ENCODE results near the gene KMT5B.

Gene KMT5B

DNA sequence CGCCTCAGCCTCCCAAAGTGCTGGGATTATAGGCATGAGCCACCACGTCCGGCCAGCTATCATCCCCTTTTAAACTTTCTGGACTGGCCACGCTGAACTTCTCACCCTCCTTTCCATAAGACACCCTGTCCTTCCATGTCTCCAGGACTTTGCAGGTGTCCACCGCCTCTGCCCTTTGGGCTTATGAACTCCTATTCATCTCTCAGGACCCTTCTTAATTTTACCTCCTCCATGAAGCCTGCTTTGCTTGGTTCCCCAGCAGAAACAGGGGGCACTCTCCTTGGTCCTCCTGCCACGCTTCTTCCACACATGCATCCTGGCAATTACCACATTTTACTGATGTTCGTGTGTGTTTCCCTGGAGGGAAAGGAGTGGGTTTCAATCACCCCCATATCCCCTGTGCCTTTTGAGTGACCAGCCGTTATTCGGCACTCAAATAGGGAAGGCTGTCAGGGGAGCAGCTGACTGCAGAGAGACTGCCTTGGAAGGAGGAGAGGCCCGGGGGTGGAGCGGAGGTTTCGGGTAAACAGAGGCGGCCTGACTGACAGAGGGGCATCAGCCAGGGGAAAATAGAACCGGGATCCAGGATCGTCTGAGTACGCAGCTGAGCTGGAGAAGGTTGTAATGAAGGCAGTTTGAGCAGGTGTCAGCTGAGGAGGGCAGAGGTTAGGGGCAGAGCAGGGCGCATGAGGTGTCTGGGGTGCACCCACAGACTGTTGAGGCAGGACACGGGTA, 64.9 kb downstream of the KMT5B start:
- H3K27me3 ChIP-seq, result no peaks in the 10 kb centered on the region

GRCh38 chr11:68146704-68147474, 66.2 kb downstream of the KMT5B start:
- TF ChIP-seq, protein P1, sequence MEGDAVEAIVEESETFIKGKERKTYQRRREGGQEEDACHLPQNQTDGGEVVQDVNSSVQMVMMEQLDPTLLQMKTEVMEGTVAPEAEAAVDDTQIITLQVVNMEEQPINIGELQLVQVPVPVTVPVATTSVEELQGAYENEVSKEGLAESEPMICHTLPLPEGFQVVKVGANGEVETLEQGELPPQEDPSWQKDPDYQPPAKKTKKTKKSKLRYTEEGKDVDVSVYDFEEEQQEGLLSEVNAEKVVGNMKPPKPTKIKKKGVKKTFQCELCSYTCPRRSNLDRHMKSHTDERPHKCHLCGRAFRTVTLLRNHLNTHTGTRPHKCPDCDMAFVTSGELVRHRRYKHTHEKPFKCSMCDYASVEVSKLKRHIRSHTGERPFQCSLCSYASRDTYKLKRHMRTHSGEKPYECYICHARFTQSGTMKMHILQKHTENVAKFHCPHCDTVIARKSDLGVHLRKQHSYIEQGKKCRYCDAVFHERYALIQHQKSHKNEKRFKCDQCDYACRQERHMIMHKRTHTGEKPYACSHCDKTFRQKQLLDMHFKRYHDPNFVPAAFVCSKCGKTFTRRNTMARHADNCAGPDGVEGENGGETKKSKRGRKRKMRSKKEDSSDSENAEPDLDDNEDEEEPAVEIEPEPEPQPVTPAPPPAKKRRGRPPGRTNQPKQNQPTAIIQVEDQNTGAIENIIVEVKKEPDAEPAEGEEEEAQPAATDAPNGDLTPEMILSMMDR (IDR thresholded peaks at IDR 0.05), result no peak
- Histone ChIP-seq H3K9me3 (no peaks in the 10 kb centered on the region), H3K27me3 (no peaks in the 10 kb centered on the region), H3K4me3 (ENCODE audit: low read depth in 1 of 2, low read length in 1 of 2) (no peak overlapping the region), H3K36me3 (no peaks in the 10 kb centered on the region), H3K4me1 (ENCODE audit: control insufficient read depth in 1 of 2, insufficient read depth in 1 of 2, low read depth in 1 of 2, low read length in 1 of 2) (peaks cover 10 to 56% of the 10 kb centered on the region in 2 experiments), H3K27ac (peak overlapping the region; percentile 11)

More for the DNA sequence above, 64.9 kb downstream of the KMT5B start:
- Histone ChIP-seq H3K4me1 (ENCODE audit: control insufficient read depth in 1 of 2, insufficient read depth in 1 of 2, low read depth in 1 of 2, low read length in 1 of 2) (peaks cover 3 to 47% of the 10 kb centered on the region in 2 experiments), H3K9me3 (no peaks in the 10 kb centered on the region), H3K4me3 (ENCODE audit: low read depth in 1 of 2, low read length in 1 of 2) (no peak overlapping the region), H3K27ac (no peak overlapping the region), H3K36me3 (no peaks in the 10 kb centered on the region)
- TF ChIP-seq, protein P1 (IDR thresholded peaks at IDR 0.05), result no peak

GRCh38 chr11:68146010-68146540, 67.0 kb downstream of the KMT5B start:
- Histone ChIP-seq H3K9me3 (no peaks in the 10 kb centered on the region), H3K27ac (peak overlapping the region; percentile 59)
- TF ChIP-seq, protein P1 (IDR thresholded peaks at IDR 0.05), result no peak

GRCh38 chr11:68145120-68145866, 67.8 kb downstream of the KMT5B start:
- H3K36me3 ChIP-seq, result no peaks in the 10 kb centered on the region
- no peaks in the 10 kb centered on the region for H3K9me3 ChIP-seq
- H3K4me3 ChIP-seq (ENCODE audit: low read depth in 1 of 2, low read length in 1 of 2), result no peak overlapping the region
- peak overlapping the region; percentile 59 for H3K27ac ChIP-seq
- TF ChIP-seq, protein P1 (IDR thresholded peaks at IDR 0.05), result no peak
- H3K27me3 ChIP-seq, result no peaks in the 10 kb centered on the region
- H3K4me1 ChIP-seq (ENCODE audit: control insufficient read depth in 1 of 2, insufficient read depth in 1 of 2, low read depth in 1 of 2, low read length in 1 of 2), result peaks cover 22 to 72% of the 10 kb centered on the region in 2 experiments

More at GRCh38 chr11:68146010-68146540, 67.0 kb downstream of the KMT5B start:
- Histone ChIP-seq H3K4me3 (ENCODE audit: low read depth in 1 of 2, low read length in 1 of 2) (no peak overlapping the region), H3K36me3 (no peaks in the 10 kb centered on the region), H3K4me1 (ENCODE audit: control insufficient read depth in 1 of 2, insufficient read depth in 1 of 2, low read depth in 1 of 2, low read length in 1 of 2) (peaks cover 18 to 65% of the 10 kb centered on the region in 2 experiments), H3K27me3 (no peaks in the 10 kb centered on the region)

DNA sequence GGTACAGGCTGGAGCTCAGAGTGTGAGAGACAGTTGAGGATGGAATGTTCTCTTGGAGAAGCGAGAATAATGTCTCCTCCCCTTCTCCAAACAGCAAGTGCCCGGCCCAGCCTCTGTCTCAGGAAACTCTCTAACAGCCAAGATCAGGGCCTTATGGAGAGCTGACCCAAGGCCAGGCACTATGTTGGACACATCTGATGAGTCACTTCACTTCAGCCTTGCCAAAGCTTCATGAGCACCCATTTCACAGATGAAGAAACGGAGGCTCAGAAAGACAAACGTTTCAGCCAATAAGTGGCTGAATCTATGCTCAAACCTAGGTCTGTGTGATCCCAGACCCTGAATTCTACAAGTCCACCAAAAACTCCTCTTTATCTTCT, 69.8 kb downstream of the KMT5B start:
- H3K27ac ChIP-seq, result no peak overlapping the region
- no peaks in the 10 kb centered on the region for H3K36me3 ChIP-seq
- no peaks in the 10 kb centered on the region for H3K27me3 ChIP-seq
- peaks cover 22 to 60% of the 10 kb centered on the region in 2 experiments for H3K4me1 ChIP-seq (ENCODE audit: control insufficient read depth in 1 of 2, insufficient read depth in 1 of 2, low read depth in 1 of 2, low read length in 1 of 2)
- no peaks in the 10 kb centered on the region for H3K9me3 ChIP-seq
- H3K4me3 ChIP-seq (ENCODE audit: low read depth in 1 of 2, low read length in 1 of 2), result no peak overlapping the region
- TF ChIP-seq, protein P1 (IDR thresholded peaks at IDR 0.05), result no peak

All from neutrophil (primary cell).